NCI-H1105 (cell line): ENCODE results near the gene MYD88.
"Not testable (repeated sequence)": the region's sequence is repeated elsewhere in the genome, so short reads cannot be mapped to it uniquely, and the experiment has no call there.

Experiments
- DNase-seq: peaks from one replicate; lab custom pipeline; 2025; lab: John Stamatoyannopoulos, UW

Gene MYD88

DNA sequence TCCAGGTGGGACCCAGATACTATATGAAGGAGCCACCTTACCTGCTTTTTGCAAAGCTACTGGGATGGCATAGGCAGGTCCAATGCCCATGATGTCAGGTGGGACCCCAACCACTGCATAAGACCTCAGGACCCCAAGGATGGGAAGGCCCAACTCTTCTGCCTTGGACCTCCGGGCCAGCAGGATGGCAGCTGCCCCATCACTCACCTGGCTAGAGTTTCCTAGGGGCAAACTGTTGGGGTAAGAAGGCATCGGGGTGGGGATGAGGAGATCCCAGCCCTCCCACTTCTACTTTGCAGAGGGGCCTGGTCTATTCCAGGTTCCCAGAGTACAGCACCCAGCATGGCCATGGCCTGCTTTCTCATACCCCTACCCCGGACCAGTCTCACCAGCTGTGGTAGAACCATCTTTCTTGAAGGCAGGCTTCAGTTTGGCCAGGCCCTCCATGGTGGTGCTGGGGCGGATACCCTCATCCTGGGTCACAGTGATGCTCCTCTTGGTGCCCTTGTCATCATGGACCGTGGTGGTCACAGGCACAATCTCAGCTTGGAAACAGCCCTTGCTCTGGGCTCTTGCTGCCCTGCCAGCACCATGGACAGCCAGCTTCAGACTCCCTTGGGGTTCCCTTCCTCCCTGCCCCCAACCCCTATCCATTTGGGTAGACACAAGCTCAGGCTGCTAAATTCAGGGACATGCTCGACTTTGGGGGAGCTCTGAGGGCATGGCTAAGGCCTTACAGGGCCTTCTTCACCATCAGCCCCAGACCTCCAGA, 12.2 kb upstream of the MYD88 start:
- no peak for DNase-seq

DNA sequence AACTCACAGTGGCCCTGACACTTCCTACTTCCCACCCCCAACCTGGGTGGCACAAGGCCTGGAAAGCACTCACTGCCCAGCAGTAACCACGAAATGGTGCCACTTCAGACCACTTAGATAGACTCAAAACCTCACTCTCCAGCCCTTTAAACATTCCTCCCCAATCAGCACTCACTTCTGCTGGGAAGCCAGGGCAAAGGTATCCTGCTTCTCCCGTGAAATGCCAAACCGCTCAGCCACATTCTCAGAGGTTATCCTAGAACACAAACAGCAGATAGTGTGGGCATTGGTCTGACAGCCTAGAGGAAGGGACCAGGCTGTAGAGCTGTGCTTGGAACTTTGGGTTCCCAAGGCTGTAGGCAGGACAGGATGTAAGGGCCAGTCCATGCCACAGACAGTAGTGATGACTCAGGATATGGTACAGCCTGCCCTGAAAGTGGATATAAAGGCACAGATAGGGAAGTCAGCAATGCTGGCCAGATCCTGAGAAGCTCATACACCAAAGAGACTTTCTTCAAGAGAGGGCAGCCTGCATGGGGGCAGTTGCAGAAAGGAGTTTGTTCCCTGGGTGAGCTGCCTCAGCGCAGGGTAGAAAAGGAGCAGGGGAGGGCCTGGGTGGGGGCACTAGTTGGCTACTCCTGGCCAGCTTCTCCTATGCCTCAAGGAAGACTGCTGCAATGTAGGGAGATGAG, 10.7 kb upstream of the MYD88 start:
- no peak for DNase-seq

- no peak for DNase-seq
These were observed 10.2 kb upstream of the MYD88 start for GRCh38 chr3:38128303-38128655.

GRCh38 chr3:38129058-38129457, 9.4 kb upstream of the MYD88 start:
- DNase-seq = no peak

DNA sequence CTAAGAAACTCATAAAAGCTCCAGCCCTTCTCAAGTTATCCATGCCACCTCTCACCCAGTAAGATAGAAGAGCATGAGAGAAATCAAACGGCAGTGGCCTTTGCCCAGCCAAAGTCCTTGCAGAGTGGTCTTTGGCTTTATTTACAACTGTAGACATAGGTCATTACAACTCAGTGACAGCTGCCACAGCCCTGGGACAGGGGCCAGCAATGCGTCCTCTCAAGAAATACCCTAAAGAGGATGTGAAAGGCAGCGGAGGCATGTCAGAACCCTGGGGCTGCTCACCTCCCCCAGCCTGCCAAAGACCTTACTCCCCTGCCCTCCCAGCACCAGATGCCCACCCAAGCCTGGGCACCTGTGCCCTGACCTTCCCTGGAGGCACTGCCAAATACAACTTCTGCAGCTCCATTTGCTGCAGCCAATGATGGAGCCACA, 7.8 kb upstream of the MYD88 start:
- no peak for DNase-seq

DNA sequence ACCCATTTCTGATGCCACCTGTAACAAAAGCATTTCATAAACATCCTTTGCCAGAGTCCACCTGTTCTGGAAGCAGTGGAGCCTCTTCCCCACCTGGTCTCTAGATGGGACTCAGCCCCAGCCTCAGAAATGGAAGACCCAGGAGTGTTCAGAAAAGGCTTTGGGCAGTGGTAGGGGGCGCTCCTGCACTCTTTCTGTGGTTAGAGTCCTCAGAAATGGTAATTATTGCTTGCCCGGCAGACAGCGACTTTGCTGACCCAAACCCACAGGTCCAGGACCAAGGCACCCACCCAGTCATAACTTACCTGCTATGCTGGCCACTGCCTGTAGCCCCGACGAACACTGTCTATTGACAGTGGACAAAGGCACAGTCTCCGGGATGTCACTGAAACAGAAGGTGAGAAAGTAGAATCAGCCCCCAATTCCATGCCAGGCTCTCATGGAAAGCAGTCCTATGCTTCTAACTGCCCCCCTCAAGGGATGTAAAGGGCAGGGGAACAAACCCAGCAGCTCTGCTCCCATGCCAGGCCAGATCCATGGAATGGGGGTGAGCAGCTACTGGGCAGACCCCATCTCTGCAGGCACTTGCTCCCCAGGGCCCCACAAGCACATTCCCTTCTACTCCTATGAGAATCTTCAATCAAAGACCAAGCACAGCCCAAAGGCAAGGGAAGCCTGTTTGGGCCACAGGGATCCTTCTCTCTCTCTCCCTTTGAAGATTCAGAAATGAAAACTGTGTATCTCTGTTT, 6.7 kb upstream of the MYD88 start:
- DNase-seq = no peak

- no peak for DNase-seq
These were observed 5.3 kb upstream of the MYD88 start for GRCh38 chr3:38133209-38133556.

- no peak for DNase-seq
These were observed 4.7 kb upstream of the MYD88 start for GRCh38 chr3:38133557-38134405.

- DNase-seq = not testable (repeated sequence)
These were observed 3.8 kb upstream of the MYD88 start for GRCh38 chr3:38134517-38135143.

GRCh38 chr3:38135621-38136277, 2.7 kb upstream of the MYD88 start:
- not testable (repeated sequence) for DNase-seq

DNA sequence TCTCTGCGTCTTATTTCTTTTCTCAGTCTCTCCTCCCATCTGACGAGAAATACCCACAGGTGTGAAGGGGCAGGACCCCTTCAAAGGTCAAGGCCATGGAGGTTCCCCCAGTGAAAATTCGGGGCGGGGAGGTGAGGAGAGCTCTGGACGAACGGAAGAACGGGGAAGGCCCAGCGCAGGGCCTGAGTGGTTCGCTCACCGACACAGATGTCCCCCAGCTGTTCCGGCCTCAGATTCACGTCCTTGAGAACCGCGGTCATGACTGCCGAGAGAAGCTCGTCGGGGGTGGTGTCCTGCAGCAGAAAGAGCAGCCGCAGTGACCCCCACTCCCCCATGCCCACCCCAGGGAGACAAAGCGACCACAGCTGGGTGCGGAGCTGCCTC, 2.1 kb upstream of the MYD88 start:
- DNase-seq = no peak

DNA sequence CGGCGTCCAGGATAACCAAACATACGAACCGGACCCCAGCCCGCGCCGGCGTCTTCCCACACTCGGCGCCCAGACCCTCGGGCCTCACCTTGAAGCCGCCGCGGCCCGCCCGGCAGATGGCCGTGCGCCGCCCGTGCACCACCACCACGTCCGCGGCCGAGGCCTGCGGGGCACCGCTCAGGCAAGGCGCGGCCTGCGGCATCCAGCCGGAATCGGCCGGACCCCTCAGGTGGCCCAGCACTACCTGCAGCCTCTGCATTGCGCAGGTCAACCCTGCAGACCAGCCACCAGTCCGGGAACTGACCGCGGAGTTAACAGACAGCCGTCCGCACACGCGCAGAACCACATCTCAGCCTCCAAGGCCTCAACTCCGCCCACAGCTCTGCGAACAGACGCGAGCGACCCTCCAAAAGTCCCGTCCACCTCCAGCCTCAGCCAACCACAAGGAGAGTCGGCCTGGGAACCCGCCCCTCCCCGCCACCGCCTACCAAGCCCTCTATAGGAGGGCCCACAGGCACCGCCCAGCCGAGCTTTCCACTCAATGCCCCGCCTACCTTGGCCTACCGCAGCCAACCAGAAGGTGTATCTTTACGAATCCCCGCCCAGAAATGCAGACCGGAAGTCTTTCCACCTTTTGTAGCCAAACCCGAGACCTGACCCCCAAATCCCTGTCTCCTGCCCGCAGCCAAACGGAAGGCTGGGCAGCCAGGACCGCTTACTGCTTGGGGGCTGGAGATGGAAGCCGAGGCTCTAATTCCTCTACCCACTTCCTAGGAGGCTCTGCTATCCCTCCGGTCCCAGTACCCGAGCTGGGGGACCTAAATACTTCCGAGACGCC, 1.5 kb upstream of the MYD88 start, which contains the start of gene ACAA1:
TSS of gene ACAA1 (minus strand) at position 351 of the 838 bp plus-strand sequence. CDS start at position 259, 92 bp downstream.
- peak; percentile 97 for DNase-seq

DNA sequence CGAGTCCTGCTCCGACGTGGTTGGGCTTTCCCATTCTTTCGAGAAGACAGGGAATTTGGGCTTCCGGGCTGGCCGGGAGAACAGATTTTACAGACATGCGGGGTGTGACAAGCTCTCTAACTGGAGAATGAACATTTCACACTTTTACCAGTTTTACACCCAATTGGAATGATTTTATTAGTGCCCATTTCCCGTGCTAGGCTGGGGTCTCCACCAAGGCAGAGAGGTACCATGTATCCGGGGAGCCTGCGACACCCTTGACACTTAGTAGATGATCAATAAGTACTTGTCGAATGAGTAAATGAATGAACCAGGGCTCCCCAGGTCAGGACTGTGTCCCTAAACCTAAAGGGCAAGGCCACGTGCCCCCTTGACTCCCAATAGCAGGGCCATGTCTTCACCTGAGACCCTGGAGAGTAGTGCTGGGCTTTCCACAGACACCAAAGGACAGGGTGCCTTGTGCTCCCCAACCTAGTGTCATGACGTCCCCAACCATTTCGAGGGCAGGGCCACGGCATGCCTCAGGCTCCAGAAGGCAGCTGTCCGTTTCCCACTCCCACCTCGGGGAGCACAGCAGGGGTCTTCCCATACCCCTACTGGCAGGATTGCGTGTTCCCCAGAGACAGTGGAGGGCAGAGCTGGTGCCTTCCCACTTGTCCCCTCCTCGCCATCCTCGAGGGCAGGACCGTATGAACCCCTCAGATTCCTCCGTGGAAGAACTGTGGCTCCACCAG, 679 bp upstream of the MYD88 start:
- peak; percentile 46 for DNase-seq

DNA sequence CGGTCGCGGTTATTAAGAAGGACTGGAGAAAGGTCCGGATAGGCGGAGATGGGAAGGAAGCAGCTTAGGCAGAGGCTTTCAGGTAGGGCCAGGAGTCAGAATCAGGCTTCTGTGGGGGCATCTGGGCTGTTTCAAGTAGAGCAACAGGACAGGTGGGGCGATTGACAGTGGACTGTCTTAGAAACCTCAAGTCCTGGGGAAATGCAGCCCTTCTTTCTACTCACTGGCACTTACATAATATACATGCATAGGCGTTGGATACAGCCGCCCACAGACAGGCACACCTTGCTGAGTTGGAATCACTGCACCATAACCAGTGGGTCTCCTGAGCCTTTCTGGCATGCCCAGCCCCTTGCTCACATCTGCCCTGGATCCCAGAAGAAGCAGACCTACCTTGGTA, 730 bp downstream of the MYD88 start:
- no peak for DNase-seq

- DNase-seq = no peak
These were observed 1.2 kb downstream of the MYD88 start for GRCh38 chr3:38139652-38140051.

- no peak for DNase-seq
These were observed 2.1 kb downstream of the MYD88 start for GRCh38 chr3:38140326-38141172.

DNA sequence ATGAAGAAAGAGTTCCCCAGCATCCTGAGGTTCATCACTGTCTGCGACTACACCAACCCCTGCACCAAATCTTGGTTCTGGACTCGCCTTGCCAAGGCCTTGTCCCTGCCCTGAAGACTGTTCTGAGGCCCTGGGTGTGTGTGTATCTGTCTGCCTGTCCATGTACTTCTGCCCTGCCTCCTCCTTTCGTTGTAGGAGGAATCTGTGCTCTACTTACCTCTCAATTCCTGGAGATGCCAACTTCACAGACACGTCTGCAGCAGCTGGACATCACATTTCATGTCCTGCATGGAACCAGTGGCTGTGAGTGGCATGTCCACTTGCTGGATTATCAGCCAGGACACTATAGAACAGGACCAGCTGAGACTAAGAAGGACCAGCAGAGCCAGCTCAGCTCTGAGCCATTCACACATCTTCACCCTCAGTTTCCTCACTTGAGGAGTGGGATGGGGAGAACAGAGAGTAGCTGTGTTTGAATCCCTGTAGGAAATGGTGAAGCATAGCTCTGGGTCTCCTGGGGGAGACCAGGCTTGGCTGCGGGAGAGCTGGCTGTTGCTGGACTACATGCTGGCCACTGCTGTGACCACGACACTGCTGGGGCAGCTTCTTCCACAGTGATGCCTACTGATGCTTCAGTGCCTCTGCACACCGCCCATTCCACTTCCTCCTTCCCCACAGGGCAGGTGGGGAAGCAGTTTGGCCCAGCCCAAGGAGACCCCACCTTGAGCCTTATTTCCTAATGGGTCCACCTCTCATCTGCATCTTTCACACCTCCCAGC, 2.9 kb downstream of the MYD88 start:
- DNase-seq = no peak

DNA sequence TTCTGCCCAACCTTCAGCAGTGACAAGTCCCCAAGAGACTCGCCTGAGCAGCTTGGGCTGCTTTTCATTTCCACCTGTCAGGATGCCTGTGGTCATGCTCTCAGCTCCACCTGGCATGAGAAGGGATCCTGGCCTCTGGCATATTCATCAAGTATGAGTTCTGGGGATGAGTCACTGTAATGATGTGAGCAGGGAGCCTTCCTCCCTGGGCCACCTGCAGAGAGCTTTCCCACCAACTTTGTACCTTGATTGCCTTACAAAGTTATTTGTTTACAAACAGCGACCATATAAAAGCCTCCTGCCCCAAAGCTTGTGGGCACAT, 3.5 kb downstream of the MYD88 start:
- no peak for DNase-seq
